HG02870 (cell line): Measurements from ENCODE around the gene IKBKG.
"Not testable (repeated sequence)": the region's sequence is repeated elsewhere in the genome, so short reads cannot be mapped to it uniquely, and the experiment has no call there.

Source experiments
- ATAC-seq: cut with Tn5 transposase; IDR thresholded peaks from one replicate; pipeline ENCODE4 v1.9.1; 2021; ENCODE audit warnings: mild to moderate bottlenecking, moderate library complexity; ENCODE audit not compliant: unreplicated experiment

IKBKG gene

GRCh38 chrX:154525606-154526490, 21.6 kb upstream of the IKBKG start:
- no peak for ATAC-seq

DNA sequence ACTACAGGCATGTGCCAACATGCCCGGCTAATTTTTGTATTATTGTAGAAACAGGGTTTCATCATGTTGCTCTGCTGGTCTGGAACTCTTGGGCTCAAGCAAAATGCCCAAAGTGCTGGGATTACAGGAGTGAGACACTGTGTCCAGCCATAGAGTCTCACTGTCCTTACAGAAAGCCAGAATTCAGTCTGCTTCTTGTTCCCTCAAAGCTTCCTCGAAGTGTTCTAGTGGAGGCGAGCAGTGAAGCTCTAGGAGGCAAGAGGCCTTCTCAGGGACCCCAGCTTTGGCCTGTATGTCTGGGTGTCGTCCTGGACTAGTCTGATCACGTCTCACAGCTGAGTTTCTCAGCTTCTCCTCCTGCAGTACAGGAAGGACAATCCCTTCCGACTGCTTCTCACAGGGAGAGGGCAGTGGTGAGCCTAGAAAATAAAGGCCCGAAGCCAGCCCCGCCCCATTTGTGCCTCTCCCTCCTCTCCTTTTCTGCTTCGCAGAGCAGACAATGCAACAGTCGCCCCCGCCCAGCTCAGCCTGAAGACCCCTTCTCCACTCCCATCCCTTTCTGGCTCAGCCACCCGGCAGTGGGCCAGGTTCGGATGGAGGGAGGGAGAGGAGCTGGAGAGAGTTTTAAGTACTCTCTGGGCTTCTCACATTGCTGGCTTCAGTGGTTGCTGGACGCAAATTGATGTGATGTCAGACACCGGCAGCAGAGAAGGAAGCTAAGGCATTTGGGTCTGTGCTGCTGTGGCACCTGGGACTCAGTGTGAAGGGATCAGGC, 20.3 kb upstream of the IKBKG start:
- peak; percentile 59 for ATAC-seq

DNA sequence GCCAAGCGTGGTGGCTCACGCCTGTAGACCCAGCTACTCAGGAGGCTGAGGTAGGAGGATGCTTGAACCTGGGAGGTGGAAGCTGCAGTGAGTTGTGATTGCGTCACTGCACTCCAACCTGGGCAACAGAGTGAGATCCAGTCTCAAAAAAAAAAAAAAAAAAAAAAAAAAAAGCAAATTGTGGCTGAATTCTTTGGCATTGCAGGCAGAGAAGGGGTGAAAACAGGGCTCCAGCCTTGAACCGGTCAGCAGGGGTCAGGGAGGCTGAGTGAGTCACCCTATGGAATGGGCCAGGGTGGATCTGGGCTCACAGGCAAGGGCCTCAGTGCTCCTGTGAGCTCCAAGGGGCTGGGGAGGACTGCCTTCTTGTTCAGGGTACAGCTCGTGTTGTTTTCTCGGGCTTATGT, 18.2 kb upstream of the IKBKG start:
- no peak for ATAC-seq

- no peak for ATAC-seq
Observed at GRCh38 chrX:154530286-154530685, 17.1 kb upstream of the IKBKG start.

DNA sequence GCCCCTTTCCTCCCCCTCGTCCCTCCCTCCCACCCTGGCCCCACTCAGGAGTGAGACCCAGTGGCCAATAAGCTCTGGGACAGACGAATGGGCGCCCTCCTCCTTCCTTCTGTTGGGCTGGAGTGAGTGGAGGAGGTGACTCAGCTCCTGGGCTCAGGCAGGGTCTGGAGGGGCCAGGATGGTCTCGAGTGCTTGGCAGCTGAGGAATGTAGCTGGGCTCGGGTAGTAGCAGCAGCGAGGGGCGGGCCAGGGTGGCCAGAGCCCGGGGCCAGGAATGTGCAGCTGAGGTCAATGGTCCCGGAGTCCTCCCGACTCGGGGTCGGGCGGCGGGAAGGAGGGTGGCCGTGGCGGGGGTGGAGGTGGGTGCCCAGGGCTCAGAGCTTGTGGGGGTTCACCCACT, 15.8 kb upstream of the IKBKG start:
- no peak for ATAC-seq

DNA sequence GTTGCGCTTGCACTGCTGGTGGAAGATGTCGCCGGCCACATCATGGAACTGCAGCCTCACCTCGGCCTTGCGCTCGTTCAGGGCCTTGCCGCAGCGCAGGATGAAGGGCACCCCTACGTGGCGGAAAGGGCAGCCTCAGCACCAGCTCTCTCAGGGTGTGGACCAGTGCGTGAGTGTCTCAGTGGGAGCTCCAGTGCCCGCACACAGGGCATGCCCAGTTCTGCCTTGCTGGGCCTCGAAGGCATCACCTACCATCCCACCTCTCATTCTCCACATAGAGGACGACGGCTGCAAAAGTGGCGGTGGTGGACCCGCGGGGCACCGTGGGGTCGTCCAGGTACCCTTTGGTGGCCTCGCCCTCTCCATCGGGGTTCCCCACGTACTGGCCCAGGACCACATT, 14.7 kb upstream of the IKBKG start:
- no peak for ATAC-seq

GRCh38 chrX:154534526-154535322, 12.7 kb upstream of the IKBKG start:
- ATAC-seq: peak; percentile 89

DNA sequence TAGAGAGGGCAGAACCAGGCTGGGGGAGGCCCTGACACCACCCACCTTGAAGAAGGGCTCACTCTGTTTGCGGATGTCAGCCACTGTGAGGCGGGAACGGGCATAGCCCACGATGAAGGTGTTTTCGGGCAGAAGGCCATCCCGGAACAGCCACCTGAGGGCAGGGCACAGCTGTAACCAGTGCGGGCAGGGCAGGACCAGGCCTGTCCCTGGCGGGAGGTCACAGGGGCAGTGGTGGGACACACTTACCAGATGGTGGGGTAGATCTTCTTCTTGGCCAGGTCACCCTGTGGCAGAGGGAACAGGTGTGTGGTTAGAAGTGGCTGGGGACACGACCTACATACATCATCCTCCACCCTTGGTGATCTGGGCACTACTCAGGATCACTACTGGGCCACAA, 11.5 kb upstream of the IKBKG start:
- no peak for ATAC-seq

DNA sequence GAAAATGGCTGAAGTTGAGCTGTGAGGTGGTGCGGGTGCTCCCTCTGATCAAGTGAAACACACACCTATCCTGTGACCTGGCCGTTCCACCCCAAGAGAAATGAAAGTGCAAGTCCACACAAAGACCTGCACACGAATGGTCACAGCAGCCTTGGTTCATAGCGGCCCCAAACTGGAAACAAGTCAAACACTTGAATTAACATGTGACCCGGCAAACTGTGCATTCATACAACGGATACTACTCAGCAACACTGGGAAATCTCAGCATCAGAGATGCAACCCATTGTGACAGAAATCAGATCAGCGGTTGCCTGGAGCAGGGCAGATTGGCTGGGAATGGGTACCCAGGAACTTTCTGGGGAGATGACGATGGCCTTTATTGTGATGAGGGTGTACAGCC, 8.3 kb upstream of the IKBKG start:
- ATAC-seq: no peak

- ATAC-seq: not testable (repeated sequence)
Observed at GRCh38 chrX:154540365-154540764, 7.1 kb upstream of the IKBKG start.

DNA sequence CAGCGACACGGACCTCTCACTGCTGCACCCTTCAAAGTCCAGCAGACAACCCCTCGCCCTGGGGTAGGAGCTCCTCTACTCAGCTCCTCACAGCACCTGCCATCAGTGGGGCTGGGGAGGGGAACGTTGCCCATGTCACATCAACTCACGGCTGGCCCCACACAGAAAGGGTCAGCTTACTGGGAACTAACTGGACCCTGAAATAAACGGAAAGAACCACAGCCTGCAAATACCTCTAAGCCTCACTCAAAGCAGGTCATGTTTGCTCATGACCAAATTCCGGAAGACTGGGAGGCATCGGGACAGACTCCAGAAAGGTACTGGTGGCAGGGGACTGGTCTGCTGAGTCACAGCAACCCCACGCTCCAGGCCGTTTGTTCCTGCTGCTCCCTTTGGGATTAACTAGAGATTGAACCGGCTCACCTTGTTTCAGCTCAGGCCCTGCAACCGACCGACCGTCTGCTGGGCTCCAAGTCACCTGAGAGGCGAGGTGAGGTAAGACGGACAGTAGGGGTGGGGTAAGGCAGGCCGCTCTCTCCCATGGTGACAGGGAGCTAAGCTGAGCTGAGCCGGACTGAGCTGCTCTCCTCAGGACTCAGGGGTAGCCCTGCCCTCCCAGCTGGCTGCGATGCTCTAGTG, 6.4 kb upstream of the IKBKG start:
- no peak for ATAC-seq

DNA sequence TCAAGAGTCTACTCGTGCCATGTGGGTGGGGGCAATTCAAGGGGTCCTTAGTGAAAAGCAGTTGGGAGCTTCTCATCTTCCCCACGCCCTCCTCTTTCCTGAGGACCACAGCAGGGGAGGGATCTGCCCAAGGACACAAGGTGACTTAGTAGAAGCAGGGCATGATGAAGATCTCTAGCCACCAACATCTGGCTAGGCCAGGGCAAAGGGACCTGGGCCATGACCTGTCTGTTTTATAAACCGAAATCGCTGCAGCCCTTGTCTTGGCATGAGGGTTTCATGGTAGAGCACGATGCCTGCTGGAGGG, 5.9 kb upstream of the IKBKG start:
- no peak for ATAC-seq

DNA sequence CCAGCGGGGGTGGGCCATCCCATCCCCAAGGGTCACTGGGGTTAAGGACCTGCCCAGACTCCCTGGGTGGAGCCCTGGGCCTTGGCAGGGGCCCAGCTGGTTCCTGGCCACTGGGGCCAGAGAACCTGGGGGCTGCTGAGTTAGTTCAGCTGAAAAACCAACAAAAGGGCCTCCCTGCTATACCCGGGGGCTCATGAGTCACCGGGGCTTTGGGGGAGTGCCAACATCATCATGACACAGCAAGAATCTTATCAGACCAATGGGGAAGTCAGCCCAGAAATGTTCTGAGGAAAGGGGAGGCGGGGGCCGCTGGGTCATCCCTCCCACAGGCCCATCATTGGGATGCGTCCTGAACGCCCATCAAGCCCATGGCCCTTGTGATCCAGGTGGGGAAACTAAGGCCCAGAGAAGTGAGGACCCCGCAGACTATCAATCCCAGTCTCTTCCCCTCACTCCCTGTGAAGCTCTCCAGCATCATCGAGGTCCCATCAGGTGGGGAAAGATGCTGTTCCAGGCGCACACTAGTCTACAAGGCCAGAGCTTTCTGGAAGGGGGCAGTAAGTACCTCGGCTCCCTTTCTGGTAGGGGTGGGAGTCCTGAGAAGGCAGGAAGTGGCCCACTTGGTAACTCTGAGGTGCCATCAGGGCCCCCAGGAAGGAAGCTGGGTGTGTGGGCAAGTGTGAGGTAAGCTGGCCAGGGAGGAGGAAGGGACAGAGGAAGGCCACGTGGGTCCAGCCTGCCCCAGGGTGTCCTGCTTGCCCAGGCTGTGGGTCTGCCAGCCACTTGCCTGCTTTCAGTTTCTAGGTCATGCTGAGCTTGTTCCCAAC, 5.3 kb upstream of the IKBKG start:
- ATAC-seq: no peak

GRCh38 chrX:154542723-154543424, 4.5 kb upstream of the IKBKG start:
- ATAC-seq: no peak

DNA sequence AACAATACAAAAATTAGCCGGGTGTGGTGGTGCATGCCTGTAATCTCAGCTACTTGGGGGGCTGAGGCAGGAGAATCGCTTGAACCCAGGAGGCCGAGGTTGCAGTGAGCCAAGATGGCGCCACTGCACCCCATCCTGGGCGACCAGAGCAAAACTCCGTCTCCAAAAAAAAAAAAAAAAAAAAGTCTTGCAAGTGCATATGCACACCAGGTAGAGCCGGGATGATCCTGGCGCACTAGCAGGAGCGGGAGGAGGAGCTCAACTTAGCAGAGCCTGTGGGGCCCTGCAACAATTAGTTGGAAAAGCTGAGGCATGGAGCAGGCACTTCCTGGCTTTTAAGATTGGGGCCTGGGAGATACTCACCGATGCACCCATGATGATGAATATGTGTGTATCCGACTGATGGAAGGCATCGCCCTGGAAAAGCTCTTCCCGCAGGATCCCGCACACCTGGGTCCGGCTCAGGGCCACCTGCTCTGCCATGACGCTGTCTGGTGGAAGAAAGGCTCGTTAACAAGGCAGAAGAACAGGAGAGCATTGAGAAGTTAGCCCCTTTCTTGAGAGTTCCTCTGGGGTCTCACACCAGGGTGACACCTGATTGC, 1.6 kb upstream of the IKBKG start:
- ATAC-seq: no peak

- peak; percentile 29 for ATAC-seq
Observed at GRCh38 chrX:154546354-154547244, 821 bp upstream of the IKBKG start, which contains the start of gene G6PD. TSS of gene G6PD (minus strand) at chrX:154546846. CDS start at chrX:154546155, 691 bp downstream.

DNA sequence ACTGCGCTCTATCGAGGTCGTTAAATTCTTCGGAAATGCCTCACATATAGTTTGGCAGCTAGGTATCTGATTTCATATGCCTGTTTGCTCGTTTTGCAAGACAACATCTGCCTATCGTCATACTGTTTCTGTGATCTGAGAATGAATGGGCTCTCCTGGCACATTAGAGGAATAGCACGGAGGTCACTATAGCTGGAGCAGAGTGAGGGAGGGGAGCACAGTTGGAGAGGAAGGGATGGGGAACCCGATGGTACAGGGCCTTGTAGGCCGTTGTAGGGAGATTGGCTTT, 552 bp downstream of the IKBKG start:
- ATAC-seq: no peak

DNA sequence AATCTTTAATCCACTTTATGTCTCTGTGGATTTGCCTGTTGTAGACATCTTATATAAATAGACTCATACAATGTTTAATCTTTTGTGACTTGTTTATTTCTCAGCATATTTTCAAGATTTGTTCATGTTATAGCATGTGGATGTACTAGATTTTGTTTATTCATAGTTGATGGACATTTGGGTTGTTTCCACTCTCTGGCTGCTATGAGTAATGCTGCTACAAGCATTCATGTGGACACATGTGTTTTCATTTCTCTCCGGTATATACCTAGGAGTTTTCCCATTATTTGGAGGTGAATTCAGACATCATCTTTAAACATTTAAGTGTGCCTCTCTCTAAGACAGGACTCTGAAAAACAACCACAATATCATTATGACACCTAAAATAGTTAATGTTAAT, 2.3 kb downstream of the IKBKG start:
- ATAC-seq: no peak
